B cell (primary cell): ENCODE measurements around the gene SGCD. TPM values are rescaled to one million over a fixed set of nuclear protein-coding genes. Genes with fewer than 3 reads are reported as not detected.

Experiments used
- ATAC-seq: fragments of 200-7000 bp; cut with Tn5 transposase; one replicate; pipeline ENCODE4 v1.10.0; 2021; ENCODE audit warnings: low read depth, mild to moderate bottlenecking, moderate number of reproducible peaks, moderate library complexity
- CTCF ChIA-PET: fragments of 350-600 bp; sonication (Branson Sonifier 250); formaldehyde crosslinking; loops from one replicate; lab custom pipeline; 2021; ENCODE audit warnings: antibody characterized with exemption, inconsistent platforms; lab: Charles Lee
- POLR2A ChIA-PET: fragments of 350-600 bp; sonication (Branson Sonifier 250); formaldehyde crosslinking; loops from one replicate; lab custom pipeline; 2021; ENCODE audit warnings: antibody characterized with exemption; lab: Charles Lee
- DNase-seq: peaks from one replicate; pipeline ENCODE4 v3.0.0; 2013
- H2AFZ ChIP-seq: 2 replicates; pipeline ENCODE4 v1.6.1; 2012; ENCODE audit warnings: mild to moderate bottlenecking, low read depth, low read length; ENCODE audit not compliant: insufficient read depth, poor library complexity, severe bottlenecking
- H3K27ac ChIP-seq, 2 donors: 1 replicate in 1 of 2; 2 replicates in 1 of 2; pipeline ENCODE4 v1.5.1; 2012 to 2013; ENCODE audit warnings: low read length in 2 of 2, mild to moderate bottlenecking in 2 of 2, moderate library complexity in 1 of 2
- H3K27me3 ChIP-seq, 4 experiments: fragments of 200-600 bp in 1 of 4; sonication (generic) in 1 of 4; replicated peaks in 1 of 4; 1 replicate in 2 of 4; 2 replicates in 2 of 4; pipeline versions ENCODE4 v1.6.1 to v1.7.0; 2013 to 2016; ENCODE audit warnings: low read length in 3 of 4, mild to moderate bottlenecking in 2 of 4, mixed read lengths in 1 of 4, moderate library complexity in 1 of 4; ENCODE audit not compliant: insufficient read depth in 4 of 4, control insufficient read depth in 3 of 4; ENCODE audit errors: control extremely low read depth in 1 of 4
- H3K36me3 ChIP-seq, 2 experiments: replicated peaks in 1 of 2; 1 replicate in 1 of 2; 2 replicates in 1 of 2; pipeline versions ENCODE4 v1.6.1 to v1.7.1; 2013; ENCODE audit warnings: low read length in 1 of 2; ENCODE audit not compliant: insufficient read depth in 2 of 2, control insufficient read depth in 1 of 2; ENCODE audit errors: control extremely low read depth in 1 of 2, extremely low read depth in 1 of 2
- H3K4me1 ChIP-seq, 2 donors: fragments of 200-600 bp in 1 of 2; sonication (generic) in 1 of 2; 1 replicate in 1 of 2; 2 replicates in 1 of 2; pipeline versions ENCODE4 v1.5.1 to v1.6.1; 2013 to 2017; ENCODE audit warnings: low read length in 2 of 2; ENCODE audit not compliant: control insufficient read depth in 2 of 2, insufficient read depth in 2 of 2
- H3K4me2 ChIP-seq: replicated peaks from 2 replicates; pipeline ENCODE3; 2012; ENCODE audit warnings: mild to moderate bottlenecking, low read depth, low read length; ENCODE audit not compliant: poor library complexity, severe bottlenecking
- H3K4me3 ChIP-seq, 5 experiments: fragments of 200-600 bp in 1 of 5; sonication (generic) in 1 of 5; 1 replicate in 3 of 5; 2 replicates in 2 of 5; pipeline versions ENCODE4 v1.5.1 to v1.7.0; 2011 to 2016; ENCODE audit warnings: low read length in 4 of 5, mild to moderate bottlenecking in 4 of 5, low read depth in 2 of 5, control low read depth in 1 of 5, moderate library complexity in 1 of 5; ENCODE audit not compliant: insufficient read depth in 1 of 5; ENCODE audit errors: control extremely low read depth in 1 of 5, extremely low read depth in 1 of 5
- H3K79me2 ChIP-seq: fragments of 200-600 bp; sonication (generic); one replicate; pipeline ENCODE4 v1.6.0; 2016; ENCODE audit warnings: low read length; ENCODE audit not compliant: control insufficient read depth, insufficient read depth
- H3K9ac ChIP-seq: fragments of 200-600 bp; sonication (generic); 2 replicates; pipeline ENCODE4 v1.6.1; 2017; ENCODE audit warnings: mild to moderate bottlenecking, low read length, moderate library complexity
- H3K9me3 ChIP-seq, 3 donors: one replicate each; pipeline versions ENCODE4 v1.6.1 to v1.7.1; 2013; ENCODE audit warnings: low read length in 2 of 3; ENCODE audit not compliant: control insufficient read depth in 2 of 3, insufficient read depth in 1 of 3; ENCODE audit errors: control extremely low read depth in 1 of 3
- H4K20me1 ChIP-seq: 2 replicates; pipeline ENCODE4 v1.6.0; 2012; ENCODE audit warnings: mild to moderate bottlenecking, low read length; ENCODE audit not compliant: insufficient read depth, control insufficient read depth, poor library complexity, severe bottlenecking
- H3K27ac Mint-ChIP-seq: one replicate; pipeline ENCODE4 v1.8.0; 2021; ENCODE audit warnings: mixed read lengths
- H3K27me3 Mint-ChIP-seq: one replicate; pipeline ENCODE4 v1.8.0; 2021; ENCODE audit warnings: mixed read lengths
- H3K4me1 Mint-ChIP-seq: one replicate; pipeline ENCODE4 v1.8.0; 2021; ENCODE audit warnings: mixed read lengths
- H3K4me3 Mint-ChIP-seq: one replicate; pipeline ENCODE4 v1.8.0; 2021; ENCODE audit warnings: mixed read lengths
- H3K9me3 Mint-ChIP-seq: one replicate; pipeline ENCODE4 v1.8.0; 2022; ENCODE audit warnings: mixed read lengths; ENCODE audit not compliant: insufficient read depth
- CTCF ChIP-seq: fragments of 200-600 bp; IDR thresholded peaks from one replicate; pipeline ENCODE4 v1.8.0; 2022; ENCODE audit warnings: antibody characterized with exemption, mild to moderate bottlenecking
- EZH2 ChIP-seq: IDR thresholded peaks from 2 replicates; pipeline ENCODE4 v1.6.1; 2012; ENCODE audit warnings: borderline replicate concordance, low read depth, mild to moderate bottlenecking, moderate library complexity, low read length; ENCODE audit not compliant: insufficient read depth, poor library complexity, severe bottlenecking
- WGBS: methylation state at CpG from one replicate; pipeline ENCODE4 v1.1.5; 2013; ENCODE audit warnings: missing lambda C conversion rate; ENCODE audit not compliant: insufficient coverage; 5-methylcytosine and 5-hydroxymethylcytosine counted together
- intact Hi-C: fragments of 100-400 bp; cut with micrococcal nuclease; formaldehyde crosslinking; loops from one replicate; pipeline ENCODE4 v1.10.0; 2022
- polyA minus RNA-seq: library from RNA; depleted of rRNA, polyadenylated mRNA; stranded (reverse); fragments of >200 nt; gene quantifications from 2 replicates; pipeline ENCODE4 v1.2.3, GENCODE V29; 2012
- polyA plus RNA-seq: library from polyadenylated mRNA; depleted of rRNA; stranded (reverse); fragments of >200 nt; gene quantifications from 2 replicates; pipeline ENCODE4 v1.2.3, GENCODE V29; 2012
- total RNA-seq, 2 donors: library from RNA; stranded (reverse); fragments of 120-200 nt in 1 of 2; gene quantifications; 1 replicate in 1 of 2; 2 replicates in 1 of 2; pipeline versions ENCODE4 v1.2.3 to v1.2.4, GENCODE V29; 2013 to 2022

Gene SGCD
- total RNA-seq (not detected in 2 replicates), polyA plus RNA-seq (not detected in 2 replicates), polyA minus RNA-seq (under 0.01 TPM in 1 of 2 replicates, not detected in the other)
- total RNA-seq (2013): 1.9 TPM

- Mint-ChIP-seq H3K4me1 (no peaks in the 10 kb centered on the region), H3K4me3 (no peak within 1 kb of the TSS), H3K9me3 (no peaks in the 10 kb centered on the region), H3K27me3 (peaks cover 15% of the 10 kb centered on the region), H3K27ac (no peak within 1 kb of the TSS)
- Histone ChIP-seq H3K9ac (no peak within 1 kb of the TSS), H3K4me2 (no peak within 1 kb of the TSS), H3K27ac (no peak within 1 kb of the TSS), H3K9me3 (no peaks in the 10 kb centered on the region), H3K36me3 (no peaks in the 10 kb centered on the region), H3K4me3 (no peak within 1 kb of the TSS), H3K79me2 (no peaks in the 10 kb centered on the region), H3K4me1 (no peaks in the 10 kb centered on the region), H3K27me3 (no peaks in the 10 kb centered on the region), H2AFZ (no peak within 1 kb of the TSS), H4K20me1 (no peaks in the 10 kb centered on the region)
- intact Hi-C loops: no loop called here
- no peak for DNase-seq
- POLR2A ChIA-PET: no interaction called here
- 64% methylated on average over 18 of the region's 18 CpGs for WGBS
- no peak for TF ChIP-seq EZH2
- CTCF ChIA-PET: no interaction called here
- no peak for ATAC-seq
Observed at GRCh38 chr5:156326718-156327259, at the start of gene SGCD. SGCD (plus strand) TSS chr5:156327164.

GRCh38 chr5:156277290-156277689 is 49.7 kb upstream of the SGCD start:
- Histone ChIP-seq H2AFZ (no peak overlapping the region), H4K20me1 (no peaks in the 10 kb centered on the region), H3K27me3 (no peaks in the 10 kb centered on the region), H3K9me3 (peaks cover 0 to 3% (median 0%) of the 10 kb centered on the region in 3 donors), H3K9ac (no peak overlapping the region), H3K4me2 (no peak overlapping the region), H3K4me3 (no peak overlapping the region), H3K79me2 (no peaks in the 10 kb centered on the region), H3K36me3 (no peaks in the 10 kb centered on the region), H3K4me1 (no peaks in the 10 kb centered on the region), H3K27ac (no peak overlapping the region)
- no peaks in the 10 kb centered on the region for H3K9me3 Mint-ChIP-seq
- WGBS: 67% methylated on average over 1 of the region's 2 CpGs
- no peak for TF ChIP-seq CTCF
- no peak for TF ChIP-seq EZH2
- H3K27me3 Mint-ChIP-seq: no peaks in the 10 kb centered on the region
- DNase-seq (no peak), ATAC-seq (no peak)
- no peak overlapping the region for H3K4me3 Mint-ChIP-seq
- CTCF ChIA-PET: no interaction called here
- H3K27ac Mint-ChIP-seq: no peak overlapping the region
- POLR2A ChIA-PET: no interaction called here
- H3K4me1 Mint-ChIP-seq: no peaks in the 10 kb centered on the region
- intact Hi-C loops: no loop called here
